ENCODE measurements around the gene FBXO22. TPM values are rescaled to one million over a fixed set of nuclear protein-coding genes. Genes with fewer than 3 reads are reported as not detected.
"Not testable (repeated sequence)": the region's sequence is repeated elsewhere in the genome, so short reads cannot be mapped to it uniquely, and the experiment has no call there.

Gene FBXO22
- total and polyA plus RNA-seq, 2 donors (not counting 1 experiment from before 2014, with no cell fraction given) = 6.6 to 23.3 TPM

DNA sequence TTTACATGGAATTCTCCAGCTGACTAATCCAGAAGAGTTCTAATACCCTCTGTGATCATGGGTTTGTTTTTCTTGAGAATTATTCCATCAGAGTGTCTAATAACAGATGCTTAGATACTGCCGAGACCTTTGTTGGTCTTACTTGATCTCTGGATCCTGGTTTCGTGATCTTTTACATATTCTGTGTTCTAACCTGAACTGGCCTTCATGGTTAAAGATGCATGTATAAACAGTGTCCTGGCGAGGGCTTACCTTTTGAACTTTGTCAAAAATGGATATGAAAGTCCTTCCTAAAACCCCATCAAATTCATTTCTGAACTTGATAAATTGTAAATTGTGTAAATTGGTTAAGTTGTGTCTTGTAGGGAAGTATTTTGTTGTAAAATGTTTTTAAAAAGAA, 35.7 kb upstream of the FBXO22 start:
- no peaks in the 10 kb centered on the region for H3K27me3 Mint-ChIP-seq
- intact Hi-C loops (cut with micrococcal nuclease) = loop anchor here (5.0 kb wide), 1 partner anchor 34 kb away; the partner anchor contains the start of gene FBXO22

DNA sequence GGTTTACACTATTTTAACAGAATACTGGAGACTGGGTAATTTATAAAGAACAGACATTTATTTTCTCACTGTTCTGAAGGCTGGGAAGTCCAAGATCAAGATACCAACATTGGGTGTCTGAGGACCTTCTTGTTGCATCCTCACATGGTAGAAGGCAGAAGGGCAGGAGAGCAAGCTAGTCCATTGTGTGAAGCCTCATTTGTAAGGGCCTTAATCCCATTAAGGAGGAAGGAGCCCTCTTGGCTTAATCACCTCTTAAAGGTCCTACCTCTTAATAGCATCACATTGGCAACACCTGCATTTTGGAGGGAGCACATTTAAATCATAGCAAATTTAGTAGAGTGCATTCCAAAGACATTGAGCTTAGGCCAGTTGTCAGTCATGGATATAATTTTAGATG, 34.2 kb upstream of the FBXO22 start:
- intact Hi-C loops (cut with micrococcal nuclease) = loop anchor here (5.0 kb wide), 1 partner anchor 33 kb away; the partner anchor contains the start of gene FBXO22
- Mint-ChIP-seq H3K4me1 (peaks cover 38% of the 10 kb centered on the region), H3K27ac (no peak overlapping the region), H3K9me3 (ENCODE audit: insufficient read depth) (no peaks in the 10 kb centered on the region), H3K4me3 (no peak overlapping the region), H3K27me3 (no peaks in the 10 kb centered on the region)
- peak overlapping the region; percentile 20 for H3K9ac ChIP-seq (ENCODE audit: low read length)
- H3K4me1 ChIP-seq (ENCODE audit: control insufficient read depth in 2 of 2, insufficient read depth in 2 of 2, low read length in 2 of 2) = peaks cover 27 to 31% of the 10 kb centered on the region in 2 donors
- DNase-seq = no peak
- no peaks in the 10 kb centered on the region for H3K27me3 ChIP-seq (replicated peaks in 1 of 4; ENCODE audit: control extremely low read depth in 1 of 4, control insufficient read depth in 3 of 4, insufficient read depth in 4 of 4, low read length in 3 of 4)
- ATAC-seq (ENCODE audit: low read depth) = no peak
- CTCF ChIA-PET = no interaction called here
- no peak overlapping the region for H3K4me3 ChIP-seq (ENCODE audit: control extremely low read depth in 1 of 5, extremely low read depth in 1 of 5, insufficient read depth in 1 of 5, low read depth in 2 of 5, low read length in 4 of 5)
- H2AFZ ChIP-seq (ENCODE audit: insufficient read depth, low read depth, low read length, poor library complexity, severe bottlenecking) = no peak overlapping the region
- peak overlapping the region; percentile 29 for H3K4me2 ChIP-seq (replicated peaks; ENCODE audit: low read depth, low read length, poor library complexity, severe bottlenecking)
- H3K27ac ChIP-seq (ENCODE audit: low read length in 2 of 2) = peak overlapping the region in 1 of 2 donors; percentile 38
- TF ChIP-seq EZH2 (IDR thresholded peaks at IDR 0.05; ENCODE audit: borderline replicate concordance, insufficient read depth, low read depth, low read length, poor library complexity, severe bottlenecking) = no peak
- TF ChIP-seq, protein P1, sequence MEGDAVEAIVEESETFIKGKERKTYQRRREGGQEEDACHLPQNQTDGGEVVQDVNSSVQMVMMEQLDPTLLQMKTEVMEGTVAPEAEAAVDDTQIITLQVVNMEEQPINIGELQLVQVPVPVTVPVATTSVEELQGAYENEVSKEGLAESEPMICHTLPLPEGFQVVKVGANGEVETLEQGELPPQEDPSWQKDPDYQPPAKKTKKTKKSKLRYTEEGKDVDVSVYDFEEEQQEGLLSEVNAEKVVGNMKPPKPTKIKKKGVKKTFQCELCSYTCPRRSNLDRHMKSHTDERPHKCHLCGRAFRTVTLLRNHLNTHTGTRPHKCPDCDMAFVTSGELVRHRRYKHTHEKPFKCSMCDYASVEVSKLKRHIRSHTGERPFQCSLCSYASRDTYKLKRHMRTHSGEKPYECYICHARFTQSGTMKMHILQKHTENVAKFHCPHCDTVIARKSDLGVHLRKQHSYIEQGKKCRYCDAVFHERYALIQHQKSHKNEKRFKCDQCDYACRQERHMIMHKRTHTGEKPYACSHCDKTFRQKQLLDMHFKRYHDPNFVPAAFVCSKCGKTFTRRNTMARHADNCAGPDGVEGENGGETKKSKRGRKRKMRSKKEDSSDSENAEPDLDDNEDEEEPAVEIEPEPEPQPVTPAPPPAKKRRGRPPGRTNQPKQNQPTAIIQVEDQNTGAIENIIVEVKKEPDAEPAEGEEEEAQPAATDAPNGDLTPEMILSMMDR (IDR thresholded peaks at IDR 0.05) = no peak
- peaks cover 19% of the 10 kb centered on the region for H3K79me2 ChIP-seq (ENCODE audit: control insufficient read depth, insufficient read depth, low read length)
- no peaks in the 10 kb centered on the region for H3K9me3 ChIP-seq (ENCODE audit: control extremely low read depth in 1 of 3, control insufficient read depth in 2 of 3, insufficient read depth in 1 of 3, low read length in 2 of 3)
- POLR2A ChIA-PET = no interaction called here
- H3K36me3 ChIP-seq (replicated peaks in 1 of 2; ENCODE audit: control extremely low read depth in 1 of 2, control insufficient read depth in 1 of 2, extremely low read depth in 1 of 2, insufficient read depth in 2 of 2, low read length in 1 of 2) = peaks cover 2 to 14% of the 10 kb centered on the region in 2 experiments
- H4K20me1 ChIP-seq (ENCODE audit: control insufficient read depth, insufficient read depth, low read length, poor library complexity, severe bottlenecking) = no peaks in the 10 kb centered on the region

More for the DNA sequence above, 35.7 kb upstream of the FBXO22 start:
- Histone ChIP-seq H3K79me2 (ENCODE audit: control insufficient read depth, insufficient read depth, low read length) (peaks cover 23% of the 10 kb centered on the region), H3K36me3 (replicated peaks in 1 of 2; ENCODE audit: control extremely low read depth in 1 of 2, control insufficient read depth in 1 of 2, extremely low read depth in 1 of 2, insufficient read depth in 2 of 2, low read length in 1 of 2) (peaks cover 0 to 3% of the 10 kb centered on the region in 2 experiments), H3K9me3 (ENCODE audit: control extremely low read depth in 1 of 3, control insufficient read depth in 2 of 3, insufficient read depth in 1 of 3, low read length in 2 of 3) (no peaks in the 10 kb centered on the region), H3K27me3 (replicated peaks in 1 of 4; ENCODE audit: control extremely low read depth in 1 of 4, control insufficient read depth in 3 of 4, insufficient read depth in 4 of 4, low read length in 3 of 4) (no peaks in the 10 kb centered on the region), H3K9ac (ENCODE audit: low read length) (no peak overlapping the region), H2AFZ (ENCODE audit: insufficient read depth, low read depth, low read length, poor library complexity, severe bottlenecking) (peak overlapping the region; percentile 63), H3K4me3 (ENCODE audit: control extremely low read depth in 1 of 5, extremely low read depth in 1 of 5, insufficient read depth in 1 of 5, low read depth in 2 of 5, low read length in 4 of 5) (no peak overlapping the region), H4K20me1 (ENCODE audit: control insufficient read depth, insufficient read depth, low read length, poor library complexity, severe bottlenecking) (no peaks in the 10 kb centered on the region), H3K4me2 (replicated peaks; ENCODE audit: low read depth, low read length, poor library complexity, severe bottlenecking) (peak overlapping the region; percentile 47), H3K4me1 (ENCODE audit: control insufficient read depth in 2 of 2, insufficient read depth in 2 of 2, low read length in 2 of 2) (peaks cover 27 to 31% of the 10 kb centered on the region in 2 donors), H3K27ac (ENCODE audit: low read length in 2 of 2) (peak overlapping the region; percentile 73 to 74)
- Mint-ChIP-seq H3K27ac (peak overlapping the region; percentile 90), H3K4me1 (peaks cover 38% of the 10 kb centered on the region), H3K9me3 (ENCODE audit: insufficient read depth) (no peaks in the 10 kb centered on the region), H3K4me3 (peak overlapping the region; percentile 71)
- DNase-seq (peak; percentile 3), ATAC-seq (ENCODE audit: low read depth) (no peak)
- POLR2A ChIA-PET = interaction anchor here (1.1 kb wide), 1 partner anchor 25 kb away, joined by 3 read pairs; the partner anchor contains the start of gene UBE2Q2
- TF ChIP-seq, protein P1 (IDR thresholded peaks at IDR 0.05) = no peak
- TF ChIP-seq EZH2 (IDR thresholded peaks at IDR 0.05; ENCODE audit: borderline replicate concordance, insufficient read depth, low read depth, low read length, poor library complexity, severe bottlenecking) = no peak
- CTCF ChIA-PET = no interaction called here
- 63% methylated on average over 1 of the region's 3 CpGs for WGBS (ENCODE audit: insufficient coverage)

DNA sequence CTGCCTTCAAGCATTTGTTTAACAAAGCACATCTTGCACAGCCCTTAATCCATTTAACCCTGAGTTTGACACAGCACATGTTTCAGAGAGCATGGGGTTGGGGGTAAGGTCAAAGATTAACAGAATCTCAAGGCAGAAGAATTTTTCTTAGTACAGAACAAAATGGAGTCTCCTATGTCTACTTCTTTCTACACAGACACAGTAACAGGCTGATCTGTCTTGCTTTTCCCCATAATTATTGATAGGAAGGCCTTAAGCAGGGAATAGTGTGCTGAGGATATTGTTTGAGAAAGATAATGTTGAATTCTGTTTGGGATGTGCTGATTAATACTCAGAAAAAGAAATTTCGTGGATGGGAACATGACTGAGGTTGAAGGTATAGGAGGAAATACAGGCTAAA, 32.1 kb upstream of the FBXO22 start:
- Histone ChIP-seq H3K79me2 (ENCODE audit: control insufficient read depth, insufficient read depth, low read length) (peaks cover 19% of the 10 kb centered on the region), H3K36me3 (replicated peaks in 1 of 2; ENCODE audit: control extremely low read depth in 1 of 2, control insufficient read depth in 1 of 2, extremely low read depth in 1 of 2, insufficient read depth in 2 of 2, low read length in 1 of 2) (peaks cover 4 to 25% of the 10 kb centered on the region in 2 experiments), H3K4me1 (ENCODE audit: control insufficient read depth in 2 of 2, insufficient read depth in 2 of 2, low read length in 2 of 2) (peaks cover 26 to 29% of the 10 kb centered on the region in 2 donors)
- POLR2A ChIA-PET; H3K4me3 ChIP-seq (ENCODE audit: control extremely low read depth in 1 of 5, extremely low read depth in 1 of 5, insufficient read depth in 1 of 5, low read depth in 2 of 5, low read length in 4 of 5); H3K27ac ChIP-seq (ENCODE audit: low read length in 2 of 2); H3K27me3 Mint-ChIP-seq; H3K27ac Mint-ChIP-seq; H3K4me2 ChIP-seq (replicated peaks; ENCODE audit: low read depth, low read length, poor library complexity, severe bottlenecking); H4K20me1 ChIP-seq (ENCODE audit: control insufficient read depth, insufficient read depth, low read length, poor library complexity, severe bottlenecking); intact Hi-C loops (cut with micrococcal nuclease); ATAC-seq (ENCODE audit: low read depth); CTCF ChIA-PET; H2AFZ ChIP-seq (ENCODE audit: insufficient read depth, low read depth, low read length, poor library complexity, severe bottlenecking); H3K9me3 Mint-ChIP-seq (ENCODE audit: insufficient read depth); H3K9me3 ChIP-seq (ENCODE audit: control extremely low read depth in 1 of 3, control insufficient read depth in 2 of 3, insufficient read depth in 1 of 3, low read length in 2 of 3); H3K9ac ChIP-seq (ENCODE audit: low read length); H3K4me3 Mint-ChIP-seq; DNase-seq; H3K27me3 ChIP-seq (replicated peaks in 1 of 4; ENCODE audit: control extremely low read depth in 1 of 4, control insufficient read depth in 3 of 4, insufficient read depth in 4 of 4, low read length in 3 of 4): not testable (repeated sequence)
- WGBS (ENCODE audit: insufficient coverage) = 100% methylated on average over 1 of the region's 1 CpG
- peaks cover 34% of the 10 kb centered on the region for H3K4me1 Mint-ChIP-seq
